IMR-90 (cell line): ENCODE measurements around the gene SLC2A11. TPM values are rescaled to one million over a fixed set of nuclear protein-coding genes. Genes with fewer than 3 reads are reported as not detected.
A peak's percentile ranks its signal among the peaks of the same experiment; 100 is the strongest.

Experiments
- ATAC-seq: fragments of 200-7000 bp; cut with Tn5 transposase; 2 replicates; pipeline ENCODE4 v1.9.1; 2020; ENCODE audit warnings: low read depth, mild to moderate bottlenecking, moderate library complexity
- BruUV-seq: library from RNA; stranded (reverse); fragments of 400-500 nt; replicated peaks from 2 replicates; lab custom pipeline; 2021; lab: Mats Ljungman, UMichigan
- CTCF ChIA-PET: fragments of 300-600 bp; formaldehyde crosslinking; extraction: SDS; loops from one replicate; lab custom pipeline; 2021; ENCODE audit warnings: antibody characterized with exemption; lab: Yijun Ruan, JAX
- POLR2A ChIA-PET: fragments of 300-600 bp; sonication (Branson Sonifier 250); formaldehyde crosslinking; loops from one replicate; lab custom pipeline; 2022; ENCODE audit warnings: antibody characterized with exemption; ENCODE audit not compliant: unreplicated experiment; lab: Charles Lee
- DNase-seq: peaks from one replicate; pipeline ENCODE4 v3.0.0; 2013
- H2AFZ ChIP-seq: replicated peaks from 2 replicates; pipeline ENCODE3; 2013; ENCODE audit warnings: low read length, mild to moderate bottlenecking; ENCODE audit not compliant: poor library complexity
- H2AK5ac ChIP-seq: 2 replicates; pipeline ENCODE4 v1.6.1; 2013; ENCODE audit warnings: low read depth, low read length, inconsistent platforms
- H2AK9ac ChIP-seq: replicated peaks from 2 replicates; pipeline ENCODE3; 2013; ENCODE audit warnings: mild to moderate bottlenecking, low read depth, low read length, moderate library complexity; ENCODE audit not compliant: poor library complexity
- H2BK120ac ChIP-seq: 2 replicates; pipeline ENCODE4 v1.6.1; 2013; ENCODE audit warnings: low read depth, low read length, inconsistent platforms
- H2BK15ac ChIP-seq: 3 replicates; pipeline ENCODE4 v1.6.1; 2013; ENCODE audit warnings: low read depth, low read length, inconsistent platforms
- H2BK20ac ChIP-seq: 2 replicates; pipeline ENCODE4 v1.6.1; 2013; ENCODE audit warnings: low read depth, mild to moderate bottlenecking, inconsistent platforms, low read length, moderate library complexity
- H2BK5ac ChIP-seq: 2 replicates; pipeline ENCODE4 v1.6.1; 2013; ENCODE audit warnings: mild to moderate bottlenecking, low read depth, low read length, inconsistent platforms; ENCODE audit not compliant: poor library complexity, severe bottlenecking
- H3K14ac ChIP-seq: replicated peaks from 2 replicates; pipeline ENCODE4 v1.6.1; 2013; ENCODE audit warnings: low read depth, low read length, inconsistent platforms
- H3K18ac ChIP-seq: 2 replicates; pipeline ENCODE4 v1.6.1; 2013; ENCODE audit warnings: low read depth, low read length, control low read depth
- H3K23ac ChIP-seq: 2 replicates; pipeline ENCODE4 v1.6.1; 2013; ENCODE audit warnings: low read depth, low read length, inconsistent platforms
- H3K27ac ChIP-seq: 2 replicates; pipeline ENCODE4 v1.5.1; 2013; ENCODE audit warnings: mild to moderate bottlenecking, control low read depth, low read length; ENCODE audit not compliant: insufficient read depth
- H3K27me3 ChIP-seq: 2 replicates; pipeline ENCODE4 v1.6.1; 2013; ENCODE audit warnings: low read length; ENCODE audit not compliant: control insufficient read depth, insufficient read depth
- H3K36me3 ChIP-seq: 2 replicates; pipeline ENCODE4 v1.6.1; 2013; ENCODE audit warnings: low read length, mixed read lengths; ENCODE audit not compliant: control insufficient read depth, insufficient read depth
- H3K4ac ChIP-seq: 2 replicates; pipeline ENCODE4 v1.6.1; 2013; ENCODE audit warnings: low read depth, low read length, inconsistent platforms
- H3K4me1 ChIP-seq: 2 replicates; pipeline ENCODE4 v1.6.1; 2013; ENCODE audit warnings: low read length, mixed read lengths; ENCODE audit not compliant: control insufficient read depth, insufficient read depth
- H3K4me2 ChIP-seq: 2 replicates; pipeline ENCODE4 v1.6.1; 2013; ENCODE audit warnings: low read depth, mild to moderate bottlenecking, control low read depth, low read length, moderate library complexity
- H3K4me3 ChIP-seq: 2 replicates; pipeline ENCODE4 v1.5.1; 2013; ENCODE audit warnings: low read depth, mild to moderate bottlenecking, control low read depth, low read length, moderate library complexity; ENCODE audit not compliant: insufficient read depth
- H3K56ac ChIP-seq: 2 replicates; pipeline ENCODE4 v1.6.1; 2013; ENCODE audit warnings: low read length, inconsistent platforms; ENCODE audit not compliant: insufficient read depth; ENCODE audit errors: extremely low read depth
- H3K79me1 ChIP-seq, 2 experiments: 2 replicates each; pipeline ENCODE4 v1.6.1; 2013; ENCODE audit warnings: low read length in 2 of 2, inconsistent platforms in 1 of 2, low read depth in 1 of 2
- H3K9ac ChIP-seq: 2 replicates; pipeline ENCODE4 v1.6.1; 2013; ENCODE audit warnings: low read depth, low read length, control low read depth
- H3K9me1 ChIP-seq: 2 replicates; pipeline ENCODE4 v1.6.1; 2013; ENCODE audit warnings: low read length, inconsistent platforms; ENCODE audit not compliant: insufficient read depth
- H3K9me3 ChIP-seq: 2 replicates; pipeline ENCODE4 v1.6.1; 2013; ENCODE audit warnings: low read length; ENCODE audit not compliant: control insufficient read depth, insufficient read depth
- H4K20me1 ChIP-seq: 2 replicates; pipeline ENCODE4 v1.6.1; 2013; ENCODE audit warnings: low read length, inconsistent platforms; ENCODE audit not compliant: insufficient read depth
- H4K5ac ChIP-seq: 2 replicates; pipeline ENCODE4 v1.6.1; 2013; ENCODE audit warnings: mild to moderate bottlenecking, low read depth, low read length, control low read depth
- H4K8ac ChIP-seq, 2 experiments: 2 replicates each; pipeline ENCODE4 v1.6.1; 2013; ENCODE audit warnings: low read depth in 2 of 2, low read length in 2 of 2, control low read depth in 1 of 2, inconsistent platforms in 1 of 2
- H4K91ac ChIP-seq: 2 replicates; pipeline ENCODE4 v1.6.1; 2013; ENCODE audit warnings: low read depth, low read length, inconsistent platforms; ENCODE audit not compliant: insufficient read depth
- BHLHE40 ChIP-seq: fragments of 150-350 bp; IDR thresholded peaks from 2 replicates; pipeline ENCODE4 v1.6.1; 2016; ENCODE audit warnings: mild to moderate bottlenecking, low read depth, low read length
- CEBPB ChIP-seq: IDR thresholded peaks from 2 replicates; pipeline ENCODE4 v1.6.1; 2012; ENCODE audit warnings: low read depth, low read length, improper control_type of control experiment
- CHD1 ChIP-seq: IDR thresholded peaks from 2 replicates; pipeline ENCODE4 v1.6.1; 2012; ENCODE audit warnings: low read depth, low read length, improper control_type of control experiment
- MAZ ChIP-seq: IDR thresholded peaks from 2 replicates; pipeline ENCODE4 v1.6.1; 2012; ENCODE audit warnings: low read depth, mild to moderate bottlenecking, low read length, improper control_type of control experiment, moderate library complexity, borderline replicate concordance
- POLR2A ChIP-seq: IDR thresholded peaks from 2 replicates; pipeline ENCODE4 v1.6.1; 2012; ENCODE audit warnings: mild to moderate bottlenecking, low read depth, low read length
- RCOR1 ChIP-seq: IDR thresholded peaks from 2 replicates; pipeline ENCODE4 v1.6.1; 2012; ENCODE audit warnings: mild to moderate bottlenecking, low read length, improper control_type of control experiment; ENCODE audit not compliant: insufficient replicate concordance
- SMC3 ChIP-seq: fragments of 150-350 bp; IDR thresholded peaks from 2 replicates; pipeline ENCODE4 v1.6.1; 2016; ENCODE audit warnings: low read depth, mild to moderate bottlenecking, antibody characterized with exemption, low read length, moderate library complexity
- WGBS, 2 experiments: methylation state at CpG; one replicate each; pipeline versions ENCODE4 v1.1.5 to v1.1.7; 2013; ENCODE audit warnings: missing lambda C conversion rate in 2 of 2; ENCODE audit not compliant: insufficient read length in 1 of 2; ENCODE audit errors: extremely low coverage in 2 of 2; 5-methylcytosine and 5-hydroxymethylcytosine counted together
- dilution Hi-C: fragments of 300-500 bp; cut with HindIII; formaldehyde crosslinking; loops from one replicate; pipeline ENCODE4 v1.14.3; 2018; ENCODE audit warnings: low sequenced_read_pairs; ENCODE audit not compliant: unreplicated experiment
- in situ Hi-C: fragments of 300-500 bp; cut with MboI; formaldehyde crosslinking; loops from 3 replicates; pipeline ENCODE4 v1.14.3; 2019; ENCODE audit warnings: low sequenced_read_pairs, inconsistent platforms, mixed read lengths
- intact Hi-C: fragments of 100-400 bp; cut with micrococcal nuclease; formaldehyde crosslinking; loops from 2 replicates; pipeline ENCODE4 v1.10.0; 2022
- polyA plus RNA-seq, 3 experiments: library from polyadenylated mRNA; depleted of rRNA; stranded (reverse); fragments of >200 nt; gene quantifications; 2 replicates each; pipeline ENCODE4 v1.2.3, GENCODE V29; 2012; ENCODE audit warnings: low replicate concordance in 1 of 3
- total RNA-seq: library from RNA; depleted of rRNA; stranded (reverse); fragments of >200 nt; gene quantifications from 2 replicates; pipeline ENCODE4 v1.2.3, GENCODE V29; 2012
- TF ChIP-seq, protein P1 (sequence below): fragments of 150-350 bp; IDR thresholded peaks from 2 replicates; pipeline ENCODE4 v1.6.1; 2016; ENCODE audit warnings: low read depth, mild to moderate bottlenecking, low read length, moderate library complexity, borderline replicate concordance

Gene SLC2A11
- total and polyA plus RNA-seq, 2 of the 4 experiments (the other 2 are of a cell fraction): 3.2 to 8.7 TPM

DNA sequence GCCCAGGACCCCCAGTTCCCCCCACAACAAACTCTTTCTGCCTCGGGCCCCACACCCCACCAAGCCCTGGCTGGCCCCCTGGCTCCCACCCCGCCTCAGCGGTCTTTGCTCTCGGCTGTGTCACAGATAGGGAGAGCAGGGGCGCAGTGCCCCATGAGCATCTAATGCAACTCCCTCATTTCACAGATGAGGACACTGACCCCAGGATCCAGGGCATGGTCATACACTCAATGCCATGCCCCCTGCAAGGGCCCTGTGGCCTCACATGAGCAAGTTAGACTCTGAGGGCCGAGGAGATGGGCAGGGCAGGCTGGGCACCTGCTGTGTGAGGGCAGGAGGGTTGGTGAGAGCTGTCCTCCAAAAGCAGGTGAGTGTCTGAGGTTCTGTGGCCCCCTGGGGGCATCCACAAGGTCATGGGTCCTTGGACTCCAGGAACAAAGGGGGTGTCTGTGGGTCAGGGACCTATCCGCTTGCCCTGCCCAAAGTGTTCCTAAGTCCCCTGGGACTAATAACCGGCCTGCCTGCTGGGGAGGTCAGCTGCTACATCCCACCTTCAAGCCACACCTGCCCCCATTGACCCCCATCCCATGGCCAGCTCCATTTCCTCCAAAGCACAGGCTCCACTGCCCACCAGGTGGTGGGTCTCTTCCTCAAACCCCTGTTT lies 39.0 kb downstream of the SLC2A11 start:
- peaks cover 12% of the 10 kb centered on the region for H3K4me1 ChIP-seq
- H3K4ac ChIP-seq: no peak overlapping the region
- H2BK120ac ChIP-seq: no peak overlapping the region
- no peak overlapping the region for H2BK5ac ChIP-seq
- no peak overlapping the region for H3K14ac ChIP-seq
- H3K27me3 ChIP-seq: no peaks in the 10 kb centered on the region
- no peak overlapping the region for H3K4me2 ChIP-seq
- no TSS peak for BruUV-seq
- dilution Hi-C loops: no loop called here
- H3K36me3 ChIP-seq: peaks cover 24% of the 10 kb centered on the region
- H2BK20ac ChIP-seq: no peak overlapping the region
- H4K20me1 ChIP-seq: peaks cover 24% of the 10 kb centered on the region
- DNase-seq (no peak), ATAC-seq (no peak)
- ChIA-PET CTCF (no interaction called here), POLR2A (no interaction called here)
- H2BK15ac ChIP-seq: no peak overlapping the region
- no peak overlapping the region for H3K27ac ChIP-seq
- no peak overlapping the region for H3K4me3 ChIP-seq
- H3K18ac ChIP-seq: no peak overlapping the region
- no peak overlapping the region for H4K8ac ChIP-seq
- intact Hi-C loops: no loop called here
- TF ChIP-seq CEBPB (no peak), SMC3 (no peak), RCOR1 (no peak), BHLHE40 (no peak), MAZ (no peak), POLR2A (0 out of 2 replicates have a peak, but pooled peaks have one; percentile 6), CHD1 (no peak)
- TF ChIP-seq, protein P1, sequence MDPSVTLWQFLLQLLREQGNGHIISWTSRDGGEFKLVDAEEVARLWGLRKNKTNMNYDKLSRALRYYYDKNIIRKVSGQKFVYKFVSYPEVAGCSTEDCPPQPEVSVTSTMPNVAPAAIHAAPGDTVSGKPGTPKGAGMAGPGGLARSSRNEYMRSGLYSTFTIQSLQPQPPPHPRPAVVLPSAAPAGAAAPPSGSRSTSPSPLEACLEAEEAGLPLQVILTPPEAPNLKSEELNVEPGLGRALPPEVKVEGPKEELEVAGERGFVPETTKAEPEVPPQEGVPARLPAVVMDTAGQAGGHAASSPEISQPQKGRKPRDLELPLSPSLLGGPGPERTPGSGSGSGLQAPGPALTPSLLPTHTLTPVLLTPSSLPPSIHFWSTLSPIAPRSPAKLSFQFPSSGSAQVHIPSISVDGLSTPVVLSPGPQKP: no peak
- no peak overlapping the region for H2AFZ ChIP-seq
- H4K91ac ChIP-seq: no peak overlapping the region
- no peak overlapping the region for H3K56ac ChIP-seq
- in situ Hi-C loops: no loop called here
- no peak overlapping the region for H3K9ac ChIP-seq
- H2AK5ac ChIP-seq: no peak overlapping the region; the same call in 1 of the 2 replicates
- H4K5ac ChIP-seq: no peak overlapping the region
- H2AK9ac ChIP-seq: peak overlapping the region; percentile 83
- 100% methylated on average over 1 of the region's 8 CpGs; no CpG with 5 or more reads in 1 of the 2 experiments for WGBS, 2 experiments
- H3K9me1 ChIP-seq: peaks cover 21% of the 10 kb centered on the region
- no peaks in the 10 kb centered on the region for H3K9me3 ChIP-seq
- no peak overlapping the region for H3K23ac ChIP-seq
- peaks cover 17 to 31% of the 10 kb centered on the region in 2 experiments for H3K79me1 ChIP-seq
